ENCODE data around the gene UXS1. TPM values are rescaled to one million over a fixed set of nuclear protein-coding genes. Genes with fewer than 3 reads are reported as not detected.
A peak's percentile ranks its signal among the peaks of the same experiment; 100 is the strongest.

The UXS1 gene
- total RNA-seq, 4 donors from 2014 or later, result 37.0 to 86.6 (median 62.5) TPM

- DNase-seq, result no peak
- WGBS, 2 donors (ENCODE audit: low coverage in 1 of 2), result 60 to 91% methylated on average over 1 to 12 of the region's 12 CpGs
- intact Hi-C loops (cut with DNase I; ENCODE audit: low total_unique reads) (no loop called here), in situ Hi-C loops (cut with MboI; ENCODE audit: low pct_ligation_motif_present in 1 of 4, low pct_unique_long_range_greater_than_20kb in 1 of 4, low sequenced_read_pairs in 3 of 4) (loop anchor here in 1 of 4 donors (25.0 kb wide), 1 partner anchor 509 kb away; no protein-coding TSS in a partner anchor)
- no peaks in the 10 kb centered on the region for H3K9me3 ChIP-seq
- no peaks in the 10 kb centered on the region for H3K36me3 ChIP-seq
- no peak for TF ChIP-seq POLR2A (IDR thresholded peaks at IDR 0.05)
- no peak for TF ChIP-seq POLR2AphosphoS5 (IDR thresholded peaks at IDR 0.05)
- no peak for TF ChIP-seq CTCF (IDR thresholded peaks at IDR 0.05)
- TF ChIP-seq EP300 (IDR thresholded peaks at IDR 0.05; ENCODE audit: low read depth), result no peak
- no peaks in the 10 kb centered on the region for H3K27me3 ChIP-seq
- H3K4me1 ChIP-seq, result no peaks in the 10 kb centered on the region
- H3K4me3 ChIP-seq, result no peak overlapping the region
- peak overlapping the region in 2 of 4 donors; percentile 19 to 21 for H3K27ac ChIP-seq
These were observed 97.6 kb downstream of the UXS1 start for GRCh38 chr2:106096299-106097037.

GRCh38 chr2:106095478-106096298 is 98.4 kb downstream of the UXS1 start:
- TF ChIP-seq EP300 (IDR thresholded peaks at IDR 0.05; ENCODE audit: low read depth), result no peak
- peak in 1 of 3 donors; percentile 11 for TF ChIP-seq POLR2AphosphoS5 (IDR thresholded peaks at IDR 0.05)
- no peak for TF ChIP-seq POLR2A (IDR thresholded peaks at IDR 0.05)
- TF ChIP-seq CTCF (IDR thresholded peaks at IDR 0.05), result no peak
- intact Hi-C loops (cut with DNase I; ENCODE audit: low total_unique reads), result no loop called here
- 63 to 81% methylated on average over 5 to 21 of the region's 21 CpGs for WGBS, 2 donors (ENCODE audit: low coverage in 1 of 2)
- in situ Hi-C loops (cut with MboI; ENCODE audit: low pct_ligation_motif_present in 1 of 4, low pct_unique_long_range_greater_than_20kb in 1 of 4, low sequenced_read_pairs in 3 of 4), result loop anchor here in 1 of 4 donors (25.0 kb wide), 1 partner anchor 508 kb away; no protein-coding TSS in a partner anchor
- Histone ChIP-seq H3K27me3 (no peaks in the 10 kb centered on the region), H3K27ac (peak overlapping the region in 2 of 4 donors; percentile 19 to 21), H3K4me1 (no peaks in the 10 kb centered on the region), H3K36me3 (no peaks in the 10 kb centered on the region), H3K4me3 (no peak overlapping the region), H3K9me3 (no peaks in the 10 kb centered on the region)
- peak; percentile 54 for DNase-seq

GRCh38 chr2:106094131-106094841 is 99.8 kb downstream of the UXS1 start:
- peak overlapping the region in 1 of 4 donors; percentile 25 for H3K27ac ChIP-seq
- in situ Hi-C loops (cut with MboI; ENCODE audit: low pct_ligation_motif_present in 1 of 4, low pct_unique_long_range_greater_than_20kb in 1 of 4, low sequenced_read_pairs in 3 of 4) (loop anchor here in 1 of 4 donors (25.0 kb wide), 1 partner anchor 507 kb away; no protein-coding TSS in a partner anchor), intact Hi-C loops (cut with DNase I; ENCODE audit: low total_unique reads) (no loop called here)
- H3K36me3 ChIP-seq, result no peaks in the 10 kb centered on the region
- no peaks in the 10 kb centered on the region for H3K9me3 ChIP-seq
- H3K27me3 ChIP-seq, result no peaks in the 10 kb centered on the region
- TF ChIP-seq POLR2AphosphoS5 (IDR thresholded peaks at IDR 0.05), result no peak
- TF ChIP-seq CTCF (IDR thresholded peaks at IDR 0.05), result no peak
- TF ChIP-seq EP300 (IDR thresholded peaks at IDR 0.05; ENCODE audit: low read depth), result no peak
- no peak for TF ChIP-seq POLR2A (IDR thresholded peaks at IDR 0.05)
- no peaks in the 10 kb centered on the region for H3K4me1 ChIP-seq
- H3K4me3 ChIP-seq, result no peak overlapping the region
- no peak for DNase-seq
- 87% methylated on average over 13 of the region's 13 CpGs; no CpG with 5 or more reads in 1 of the 2 donors for WGBS, 2 donors (ENCODE audit: low coverage in 1 of 2)

Measured in transverse colon (tissue), 4 donors.